Fibroblast of peridontal ligament (primary cell): Measurements from ENCODE around the gene GPR61.

Experiments
- DNase-seq: peaks from one replicate; pipeline ENCODE4 v3.0.0-alpha.2; 2010; ENCODE audit errors: extremely low read depth

GPR61 gene

DNA sequence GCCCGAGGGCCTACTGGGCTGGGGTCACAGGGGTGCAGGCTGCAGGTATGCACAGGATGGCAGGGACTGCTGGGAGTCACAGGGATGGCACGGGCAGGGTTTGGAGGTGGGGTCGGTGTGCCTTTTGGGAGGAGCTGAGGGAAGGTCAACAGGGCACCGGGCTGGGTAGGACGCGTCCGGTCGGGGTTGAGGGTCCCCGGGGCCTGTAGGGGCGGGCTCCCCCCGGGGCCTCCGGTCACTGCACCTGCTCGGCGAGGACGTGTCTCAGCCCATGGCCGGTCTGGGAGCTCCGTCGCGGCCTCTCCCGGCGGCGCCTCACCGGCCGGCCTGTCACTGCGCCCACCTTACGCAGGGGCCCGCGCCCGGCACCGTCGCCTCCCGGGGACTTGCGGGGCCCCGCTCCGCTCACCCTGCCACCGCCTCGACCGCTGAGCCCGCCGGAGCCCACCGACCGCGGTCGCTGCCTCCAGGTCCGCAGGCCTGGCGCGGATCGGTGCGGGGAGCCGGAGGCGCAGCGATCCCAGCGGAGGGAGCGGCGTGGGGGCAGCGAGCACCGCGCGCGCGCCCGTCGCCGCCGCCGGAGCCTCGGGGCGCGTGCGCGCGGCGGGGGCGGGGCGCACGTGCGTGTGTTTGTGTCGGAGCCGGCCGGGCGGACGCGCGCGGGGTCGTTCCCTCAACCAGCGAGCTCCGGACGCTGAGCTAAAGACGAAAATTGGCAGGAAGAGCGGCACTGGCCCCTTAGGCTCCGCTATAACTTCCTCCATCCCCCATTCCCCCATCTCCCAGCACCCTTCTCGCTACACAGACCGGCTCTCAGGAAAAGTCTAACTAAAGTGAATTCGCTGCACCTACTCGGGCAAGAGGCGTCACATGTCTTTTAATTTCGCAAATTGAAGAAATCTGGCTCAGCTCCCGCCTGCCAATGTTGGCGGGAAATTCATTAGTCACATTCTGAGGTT is 30.2 kb upstream of the GPR61 start, which contains the start of gene AMIGO1:
Gene AMIGO1 (minus strand): TSS at position 552 of the 959 bp plus-strand sequence. CDS start 815 bp downstream, outside the sequence.
- no peak for DNase-seq

DNA sequence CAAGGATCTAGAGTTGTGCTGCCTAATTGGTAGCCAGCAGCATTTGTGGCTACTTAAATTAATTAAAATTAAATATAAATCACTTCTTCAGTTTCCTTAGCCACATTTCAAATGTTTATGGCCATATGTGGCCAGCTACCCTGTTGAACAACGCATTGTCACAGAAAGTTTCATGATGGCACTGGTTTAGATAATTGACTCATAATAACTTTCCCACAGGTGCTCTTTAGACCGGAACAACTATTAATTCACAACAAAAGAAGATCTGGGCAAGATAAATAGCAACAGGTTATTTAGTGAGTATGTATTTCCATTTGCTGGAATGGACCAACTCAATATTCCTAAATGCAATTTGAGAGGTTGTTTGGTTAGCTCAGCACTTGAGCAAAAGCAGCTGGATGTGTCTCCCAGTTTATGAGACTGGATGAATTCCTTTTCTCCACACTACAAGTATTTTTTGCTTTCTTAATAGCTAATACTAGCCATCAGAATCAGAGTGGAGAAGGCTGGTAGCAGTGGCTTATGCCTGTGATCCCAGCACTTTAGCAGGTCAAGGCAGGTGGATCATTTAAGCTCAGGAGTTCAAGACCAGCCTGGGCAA is 26.5 kb upstream of the GPR61 start:
- DNase-seq, result no peak

DNA sequence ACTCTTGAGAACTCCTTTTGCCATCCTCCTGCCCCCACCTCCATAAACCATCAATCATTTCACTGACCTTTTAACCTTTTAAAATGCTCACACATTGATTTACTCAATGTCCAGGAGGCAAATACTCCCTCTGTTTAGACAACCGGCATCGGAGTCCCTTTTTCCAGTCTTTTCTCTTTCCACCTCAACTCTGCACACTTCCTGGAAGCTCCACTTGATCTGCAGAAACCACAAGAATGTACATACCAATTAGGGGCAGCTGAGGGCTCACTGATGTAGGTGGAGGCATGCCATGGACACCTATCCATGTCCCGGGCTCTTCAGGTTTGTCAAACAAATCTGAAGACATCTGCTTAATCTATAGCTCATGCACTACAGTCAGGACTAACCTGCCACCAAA is 24.8 kb upstream of the GPR61 start:
- DNase-seq, result no peak

DNA sequence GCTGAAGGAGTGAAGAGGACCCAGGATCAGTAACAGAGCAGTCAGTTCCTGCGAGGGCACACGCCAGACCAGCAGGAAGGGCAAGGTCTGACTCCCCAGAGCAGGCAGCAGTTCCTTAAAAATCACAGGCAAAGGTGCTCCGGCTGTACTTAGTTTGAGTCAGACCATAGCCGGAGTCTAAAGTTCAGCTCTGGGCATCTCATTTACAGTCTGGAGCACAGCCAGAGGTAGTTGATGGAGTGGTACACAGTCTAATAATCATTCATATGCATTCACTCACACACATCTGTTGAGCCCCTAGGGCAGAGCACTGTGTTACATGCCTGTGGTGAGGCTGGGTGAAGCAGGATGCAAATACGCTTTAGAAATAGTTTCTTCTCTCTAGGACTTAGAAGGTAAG is 22.8 kb upstream of the GPR61 start:
- no peak for DNase-seq

DNA sequence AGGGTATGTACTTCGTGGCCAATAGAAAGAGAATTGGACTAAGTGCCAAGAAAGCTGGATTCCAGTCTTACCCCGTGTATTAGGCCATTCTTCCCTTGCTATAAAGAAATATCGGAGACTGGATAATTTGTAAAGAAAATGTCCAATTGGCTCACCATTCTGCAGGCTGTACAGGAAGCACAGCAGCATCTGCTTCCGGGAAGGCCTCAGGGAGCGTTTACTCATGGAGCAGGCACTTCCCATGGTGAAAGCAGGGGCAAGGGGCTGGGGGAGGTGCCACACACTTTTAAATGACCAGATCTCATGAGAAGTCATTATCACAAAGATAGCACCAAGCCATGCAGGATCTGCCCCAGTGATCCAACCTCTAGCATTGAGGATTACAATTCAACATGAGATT is 22.3 kb upstream of the GPR61 start:
- DNase-seq, result no peak

DNA sequence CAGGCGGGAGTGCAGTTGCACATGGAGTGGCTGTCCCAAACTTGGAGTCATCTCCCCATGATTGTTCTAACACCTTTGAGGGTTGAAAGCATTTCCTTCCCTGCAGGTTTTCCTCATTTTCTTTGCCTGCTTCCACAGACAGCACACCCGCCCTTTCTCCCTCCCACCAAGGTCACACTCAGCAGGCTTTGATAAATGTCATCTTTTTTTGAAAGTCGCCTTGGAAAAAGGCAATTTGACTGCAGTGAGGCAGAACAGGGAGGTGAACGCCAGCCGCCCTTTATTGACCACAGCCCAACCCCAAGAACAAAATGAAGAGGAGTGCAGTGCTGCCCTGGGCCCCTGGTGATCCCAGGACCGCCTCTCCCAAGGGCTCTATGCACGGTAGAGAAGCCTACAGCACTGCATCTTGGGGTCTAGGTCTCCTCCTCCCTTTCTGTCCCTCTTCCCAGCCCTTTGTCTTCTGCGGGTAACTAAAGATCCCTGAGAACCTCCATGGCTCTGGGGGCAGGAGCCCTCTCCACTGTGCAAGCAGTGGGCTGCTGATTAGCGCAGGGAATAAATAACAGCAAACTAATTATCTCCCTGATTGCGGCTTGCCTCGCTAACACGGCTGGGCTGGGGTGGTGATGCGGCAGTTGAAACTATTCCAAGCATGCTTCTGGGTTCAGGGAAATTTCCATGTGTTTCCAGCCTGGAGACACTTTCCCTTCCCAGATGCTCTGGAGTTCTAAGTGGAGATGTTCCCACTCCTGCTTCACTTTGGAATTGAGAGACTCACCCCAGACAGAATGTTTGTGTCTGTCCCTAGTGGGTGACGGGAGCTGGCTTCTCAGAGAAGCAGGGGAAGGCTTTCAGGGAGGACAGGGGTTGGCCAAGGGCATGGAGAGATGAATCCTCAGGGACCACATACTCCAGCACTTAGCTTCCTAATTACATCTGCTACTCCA is 18.4 kb upstream of the GPR61 start:
- peak; percentile 20 for DNase-seq

DNA sequence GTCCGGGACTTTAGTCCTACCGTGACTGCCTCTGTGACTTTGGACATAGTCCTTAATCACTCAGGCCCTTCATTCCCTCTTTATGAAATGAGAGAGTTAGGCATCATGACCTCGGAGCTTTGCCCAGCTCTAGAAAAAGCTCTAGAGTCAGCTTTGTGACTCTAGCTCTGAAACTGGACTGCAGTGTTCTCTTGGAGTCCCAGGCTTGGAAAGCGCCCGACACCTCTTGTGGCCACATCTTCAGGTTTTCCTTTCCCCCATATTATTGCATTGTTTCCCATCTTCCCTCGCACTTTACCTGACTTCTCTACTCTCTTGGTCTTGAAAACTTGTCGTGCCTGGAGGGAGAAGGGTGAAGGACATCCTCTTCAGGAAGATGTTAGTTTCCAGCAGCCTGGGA is 17.6 kb upstream of the GPR61 start:
- no peak for DNase-seq

DNA sequence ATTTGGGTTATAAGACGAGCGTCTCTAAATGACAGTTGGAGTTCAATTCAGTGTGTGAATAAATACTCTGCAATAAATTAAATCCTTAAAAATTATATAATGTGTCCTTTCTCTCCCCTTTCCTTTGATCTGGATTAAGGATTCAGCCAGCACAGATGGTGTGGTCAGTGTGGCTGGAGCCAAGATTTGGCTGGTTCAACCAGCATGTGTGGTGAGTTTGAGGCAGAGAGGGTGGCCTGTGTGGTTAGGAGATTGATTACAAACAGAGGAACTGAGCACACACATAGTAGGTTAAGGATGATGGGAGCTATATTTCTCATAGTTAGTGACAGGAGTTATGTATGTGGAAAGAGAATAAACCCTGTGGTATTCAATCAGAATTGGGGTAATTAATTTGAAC is 16.0 kb upstream of the GPR61 start:
- peak; percentile 46 for DNase-seq

DNA sequence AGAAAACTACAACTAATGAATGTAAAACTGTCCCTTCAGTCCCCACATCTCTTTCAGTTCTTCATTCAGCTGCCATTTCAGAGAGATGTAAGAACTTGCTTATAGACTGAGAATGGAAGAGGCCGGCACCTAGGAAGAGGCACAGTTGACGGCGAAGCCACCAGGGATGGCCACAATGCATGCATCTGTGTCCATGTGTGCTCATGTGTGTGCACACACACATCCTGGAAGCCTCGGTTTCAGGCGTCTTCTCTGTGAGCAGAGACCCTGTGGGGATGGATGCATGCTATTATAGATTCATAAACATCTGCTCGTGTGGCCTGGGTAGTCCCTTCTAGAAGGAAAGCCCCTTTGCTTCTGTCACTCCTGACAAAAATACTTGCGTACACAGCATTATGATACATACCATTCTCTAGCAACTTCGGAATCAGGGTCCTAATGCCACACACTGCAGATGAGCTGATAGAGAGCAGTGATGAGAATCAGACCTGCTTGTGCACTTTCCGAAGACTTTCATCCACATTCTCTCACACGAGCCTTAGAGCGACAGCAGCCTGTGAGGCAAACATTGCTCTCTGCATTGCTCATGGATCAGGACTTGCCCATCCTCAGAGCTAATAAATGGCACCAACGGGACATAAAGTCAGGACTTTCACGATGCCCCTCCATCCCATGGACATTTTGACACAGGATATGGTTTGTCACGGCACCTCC is 12.4 kb upstream of the GPR61 start:
- no peak for DNase-seq

DNA sequence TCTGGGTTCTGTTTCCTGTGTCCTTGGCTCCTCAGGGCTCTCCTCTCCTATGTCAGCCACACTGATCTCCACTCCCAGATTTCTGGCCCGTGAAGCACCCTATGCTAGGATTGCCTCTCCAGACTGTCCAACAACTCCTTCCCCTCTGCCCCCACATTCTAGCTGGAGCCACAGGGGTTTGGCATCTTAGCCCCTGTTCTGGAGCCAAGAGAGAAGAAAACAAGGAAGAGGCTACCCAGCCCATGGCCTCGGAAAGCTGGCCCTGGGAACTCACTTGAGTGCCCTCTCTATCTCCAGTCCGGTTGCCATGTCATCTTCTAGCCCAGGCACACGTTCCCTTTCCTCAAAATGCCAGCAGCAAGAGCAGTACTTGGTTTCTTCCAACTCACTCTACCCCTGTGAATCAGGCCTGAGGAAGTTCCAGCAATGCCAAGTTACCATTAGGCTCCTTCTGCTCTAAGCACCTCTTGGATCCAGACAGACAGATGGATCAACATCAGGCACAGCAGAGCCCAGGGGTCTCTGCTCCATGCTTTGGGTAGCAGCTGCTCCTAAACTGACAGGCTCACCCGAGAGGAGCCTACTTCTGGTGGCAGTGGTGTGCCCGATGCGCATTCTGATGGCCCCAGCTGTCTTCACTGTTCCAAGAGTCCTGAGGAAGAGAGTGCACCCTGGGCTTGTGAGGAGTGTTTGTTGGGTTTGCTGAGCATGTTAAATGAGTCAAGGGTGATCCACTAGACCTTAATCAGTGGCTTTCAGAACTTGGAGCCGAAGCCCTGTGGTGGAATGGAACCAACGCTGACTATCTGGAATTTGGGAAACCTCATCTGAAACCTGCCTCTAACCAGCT is 11.6 kb upstream of the GPR61 start:
- no peak for DNase-seq

DNA sequence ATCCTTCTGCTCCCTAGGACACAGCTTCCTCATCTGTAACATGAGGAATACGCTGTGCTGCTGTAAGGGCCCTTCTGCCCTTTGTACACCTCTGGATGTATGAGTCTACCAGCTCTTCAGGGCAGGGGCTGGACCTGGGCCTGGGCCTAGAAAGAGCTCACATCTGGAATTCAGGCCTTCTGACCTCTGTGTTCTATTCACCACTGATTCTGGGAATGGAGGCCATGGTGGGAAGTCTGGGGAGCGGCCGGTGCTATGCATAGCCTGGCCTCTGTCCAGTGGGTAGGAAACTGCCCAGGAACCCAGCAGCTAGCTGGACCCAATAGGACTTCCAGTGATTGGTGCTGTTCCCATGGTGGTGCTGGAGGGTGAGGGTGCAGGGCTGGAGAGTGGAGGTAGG is 11.0 kb upstream of the GPR61 start:
- DNase-seq, result no peak

DNA sequence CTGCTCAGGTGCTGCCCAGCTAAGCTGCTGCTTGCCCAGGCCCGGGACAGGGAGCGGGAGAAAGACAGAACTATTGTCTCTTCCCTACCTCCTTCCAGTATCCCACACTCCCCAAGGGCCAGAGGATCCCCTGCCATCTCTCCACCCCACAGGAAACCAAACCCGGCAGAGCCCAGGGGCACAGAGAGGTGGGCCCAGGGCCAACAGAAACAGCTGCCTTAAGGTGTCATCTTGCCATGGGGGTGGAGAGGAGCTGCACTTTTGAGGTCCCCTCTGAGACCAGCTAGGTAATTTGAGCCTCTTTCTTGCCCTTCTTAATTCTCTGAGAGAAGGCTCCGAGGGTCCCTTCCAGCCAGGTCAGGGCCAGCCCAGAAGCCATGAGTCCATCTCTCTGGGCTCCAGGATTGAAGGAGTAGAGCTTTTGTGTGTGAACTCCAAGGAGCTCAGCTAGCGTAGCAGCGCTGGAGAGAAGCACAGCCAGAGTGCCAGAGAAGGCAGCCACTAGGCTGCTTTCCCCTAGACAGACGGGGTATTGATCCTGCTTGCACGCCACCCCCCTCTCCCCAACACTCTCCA is 9.7 kb upstream of the GPR61 start:
- no peak for DNase-seq

DNA sequence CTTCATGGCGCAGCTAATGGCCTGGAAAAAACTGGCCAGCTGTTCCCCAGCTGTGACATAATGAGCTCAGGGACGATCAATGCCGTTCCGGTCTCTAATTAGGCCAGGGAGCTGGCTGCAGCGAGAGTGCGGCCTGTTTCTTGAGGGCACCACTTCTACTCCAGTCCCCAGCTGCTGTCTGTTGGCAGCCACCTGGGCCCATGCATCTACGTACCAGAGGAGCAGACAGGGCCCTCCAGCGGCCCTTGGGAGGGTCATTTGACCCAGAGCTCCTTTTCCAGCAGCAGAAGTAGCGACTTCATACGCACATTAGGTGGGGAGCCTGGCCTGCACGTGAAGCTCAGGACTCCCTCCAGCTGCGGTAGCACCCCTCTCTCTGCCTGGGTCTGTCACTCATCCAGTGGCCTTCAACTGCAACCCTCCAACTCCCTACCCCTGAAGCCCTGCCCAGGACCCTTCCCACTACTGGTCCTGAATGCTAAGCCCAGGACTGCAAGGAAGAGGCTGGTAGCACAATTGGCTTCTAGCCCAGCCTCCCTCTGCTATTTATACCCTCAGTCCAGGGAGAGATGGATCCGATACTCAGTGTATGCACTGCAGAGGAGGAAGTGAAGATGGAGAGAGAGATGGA is 9.1 kb upstream of the GPR61 start:
- DNase-seq, result no peak

DNA sequence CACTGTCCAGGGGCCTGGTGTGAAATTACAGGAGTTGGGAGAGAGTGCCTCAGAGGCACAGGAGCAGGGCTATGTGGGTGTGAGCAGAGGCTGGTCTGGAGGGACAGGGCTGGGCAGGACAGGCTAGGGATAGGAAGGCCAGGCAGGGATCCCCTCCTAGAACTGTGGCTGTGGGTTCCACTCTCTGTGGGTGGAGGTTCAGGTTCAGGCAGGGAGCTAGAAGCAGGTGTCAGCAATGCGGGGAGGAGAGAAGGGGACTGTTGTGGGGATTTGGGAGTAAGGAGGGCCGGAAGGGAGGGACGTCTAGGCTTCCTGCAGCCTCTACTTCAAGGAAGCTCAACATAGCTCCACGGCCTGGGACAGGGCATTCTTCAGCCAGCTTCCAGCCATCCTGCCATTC is 8.3 kb upstream of the GPR61 start:
- DNase-seq, result no peak

DNA sequence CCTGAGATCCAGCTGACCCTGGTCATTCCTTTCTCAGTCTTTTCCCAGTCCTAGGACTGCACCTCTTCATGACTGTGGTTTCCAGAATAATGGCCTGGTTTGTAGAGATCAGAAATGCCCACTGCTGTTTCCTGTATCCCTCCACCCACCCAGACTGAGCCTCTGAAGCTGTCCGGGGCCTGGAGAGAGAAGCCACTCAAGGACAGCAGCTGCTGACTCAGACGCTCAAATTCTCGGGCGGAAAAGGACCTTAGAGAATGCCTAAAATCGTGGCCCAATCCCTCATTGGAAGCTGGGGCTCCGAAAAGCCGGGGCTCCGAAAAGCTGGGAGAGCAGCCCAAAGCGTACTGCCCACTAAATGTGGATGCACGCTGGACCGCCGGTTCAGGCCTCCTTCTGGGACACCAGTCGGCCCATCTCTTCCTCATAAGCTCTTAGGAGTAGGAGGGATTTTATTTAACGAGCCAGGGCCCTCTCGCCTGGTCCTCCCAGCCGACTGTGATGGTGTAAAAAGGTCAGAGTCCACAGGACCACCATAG is 7.8 kb upstream of the GPR61 start:
- no peak for DNase-seq

DNA sequence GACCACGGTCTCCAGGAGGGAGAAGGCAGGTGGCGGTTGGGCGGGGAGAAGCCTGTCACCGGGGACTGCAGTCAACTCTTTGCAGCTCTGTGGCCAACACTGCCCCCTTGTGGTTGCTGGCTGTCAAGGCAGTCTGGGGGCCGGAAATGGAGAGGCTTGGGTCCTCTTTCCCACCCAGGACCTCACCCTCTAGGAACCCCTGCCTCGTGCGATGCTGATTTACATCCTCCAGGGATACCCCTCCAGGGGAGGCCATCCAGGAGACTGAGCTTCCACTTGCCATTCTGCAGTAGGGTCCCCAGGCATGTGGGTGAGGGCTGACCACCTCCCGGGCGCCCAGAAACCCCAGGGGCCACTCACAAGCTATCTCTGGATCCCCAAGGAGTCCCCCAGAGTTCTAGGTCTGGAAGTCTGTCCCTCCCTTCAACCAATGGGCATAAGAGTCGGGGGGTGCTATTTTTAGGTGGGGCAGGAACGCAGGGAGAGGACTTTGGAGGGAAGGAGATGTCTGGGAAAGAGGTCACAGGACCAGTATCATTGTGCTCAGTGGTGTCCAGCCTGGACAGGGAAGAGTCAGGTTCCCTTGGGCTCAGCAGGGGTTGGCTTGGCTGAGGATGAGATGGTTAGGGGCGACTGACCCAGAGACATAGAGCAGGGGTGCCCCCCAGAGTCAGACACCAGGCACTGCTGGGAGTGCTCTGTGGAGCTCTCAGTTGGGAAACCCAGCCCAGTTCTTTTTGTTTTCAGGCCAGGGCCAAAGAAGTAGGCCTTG is 7.1 kb upstream of the GPR61 start:
- DNase-seq, result peak; percentile 72

DNA sequence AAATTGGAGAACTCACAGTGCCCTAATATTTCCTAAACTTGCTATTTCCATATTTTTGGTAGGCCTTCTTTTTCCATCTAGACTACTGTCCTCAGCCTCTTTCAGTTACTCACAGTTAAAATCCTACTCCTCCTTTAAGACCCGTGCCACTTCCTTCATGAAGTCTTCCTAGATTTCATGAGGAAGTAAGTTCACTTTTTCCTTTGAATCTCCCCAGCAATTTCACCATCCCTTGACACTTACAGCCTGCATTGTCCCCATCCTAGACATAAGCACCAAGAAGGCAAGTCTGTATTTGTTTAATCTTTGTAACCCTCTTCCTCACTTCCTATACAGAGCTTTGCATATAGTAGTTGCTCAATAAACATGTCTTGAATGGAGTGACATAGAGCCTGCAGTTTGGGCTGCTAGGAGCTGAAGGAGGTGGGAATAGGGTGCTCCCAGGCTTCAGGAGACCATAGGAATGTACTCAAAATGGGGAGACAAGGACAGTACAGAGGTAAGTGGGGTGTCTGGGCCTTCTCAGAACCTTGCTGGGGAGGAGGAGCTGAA is 5.3 kb upstream of the GPR61 start:
- no peak for DNase-seq

DNA sequence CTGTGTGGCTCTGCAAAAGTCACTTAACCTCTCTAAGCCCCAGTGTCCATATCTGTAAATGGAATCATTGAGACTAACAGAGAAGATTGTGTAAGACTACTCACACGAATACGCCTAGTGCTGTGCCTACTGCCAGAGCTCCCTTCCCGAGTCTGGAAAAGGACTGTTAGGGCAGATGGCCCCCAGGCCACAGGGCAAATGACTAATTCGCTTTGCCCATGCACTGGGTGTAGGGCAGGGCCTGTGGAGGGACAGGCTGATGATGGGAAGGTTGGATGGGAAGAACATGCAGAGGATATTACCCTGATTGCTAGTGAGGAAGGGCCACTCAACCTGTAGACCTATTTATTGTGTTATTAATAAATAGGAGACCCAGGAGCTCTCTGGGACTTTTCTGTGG is 4.2 kb upstream of the GPR61 start:
- no peak for DNase-seq
